Karpas-422 (cell line): ENCODE results near the gene ATXN7L3. TPM values are rescaled to one million over a fixed set of nuclear protein-coding genes. Genes with fewer than 3 reads are reported as not detected.
A peak's percentile ranks its signal among the peaks of the same experiment; 100 is the strongest.
"Not testable (repeated sequence)": the region's sequence is repeated elsewhere in the genome, so short reads cannot be mapped to it uniquely, and the experiment has no call there.

Experiments
- DNase-seq: peaks from one replicate; pipeline ENCODE4 v3.0.0-alpha.2; 2015
- H2AFZ ChIP-seq: fragments of 200-600 bp; sonication (generic); 2 replicates; pipeline ENCODE4 v1.6.1; 2014; ENCODE audit warnings: antibody characterized with exemption, low read length, mixed read lengths
- H3K27ac ChIP-seq: fragments of 200-600 bp; sonication (generic); 2 replicates; pipeline ENCODE4 v1.5.1; 2014; ENCODE audit warnings: mild to moderate bottlenecking, low read length, moderate library complexity
- H3K27me3 ChIP-seq: fragments of 200-600 bp; sonication (generic); 2 replicates; pipeline ENCODE4 v1.6.1; 2014; ENCODE audit warnings: low read length, mixed read lengths
- H3K36me3 ChIP-seq: fragments of 200-600 bp; sonication (generic); 2 replicates; pipeline ENCODE4 v1.6.1; 2014; ENCODE audit warnings: low read length, mixed read lengths; ENCODE audit not compliant: insufficient read depth
- H3K4me1 ChIP-seq: fragments of 200-600 bp; sonication (generic); 2 replicates; pipeline ENCODE4 v1.6.1; 2014; ENCODE audit warnings: mild to moderate bottlenecking, low read length, mixed read lengths
- H3K4me2 ChIP-seq: fragments of 200-600 bp; sonication (generic); 2 replicates; pipeline ENCODE4 v1.6.1; 2014; ENCODE audit warnings: low read length, low read depth, mild to moderate bottlenecking; ENCODE audit not compliant: poor library complexity, severe bottlenecking
- H3K4me3 ChIP-seq: fragments of 200-600 bp; sonication (generic); 2 replicates; pipeline ENCODE4 v1.5.1; 2014; ENCODE audit warnings: mild to moderate bottlenecking, antibody characterized with exemption, low read length, mixed read lengths
- H3K79me2 ChIP-seq: fragments of 200-600 bp; sonication (generic); 2 replicates; pipeline ENCODE4 v1.6.1; 2014; ENCODE audit warnings: mild to moderate bottlenecking, low read length, mixed read lengths
- H3K9ac ChIP-seq: fragments of 200-600 bp; sonication (generic); 2 replicates; pipeline ENCODE4 v1.6.0; 2014; ENCODE audit warnings: low read length
- H3K9me2 ChIP-seq: fragments of 200-600 bp; sonication (generic), shearing (Covaris generic); replicated peaks from 2 replicates; pipeline ENCODE4 v1.6.0; 2014; ENCODE audit warnings: mild to moderate bottlenecking, low read length, moderate library complexity; ENCODE audit not compliant: insufficient read depth
- H3K9me3 ChIP-seq: fragments of 300-700, 200-600 bp; sonication (generic); 2 replicates; pipeline ENCODE4 v1.6.1; 2014; ENCODE audit warnings: low read length, mixed read lengths
- H4K20me1 ChIP-seq: fragments of 200-600 bp; sonication (generic); 2 replicates; pipeline ENCODE4 v1.6.1; 2014; ENCODE audit warnings: mild to moderate bottlenecking, antibody characterized with exemption, low read length, low read depth; ENCODE audit not compliant: insufficient read depth
- total RNA-seq: library from RNA; depleted of rRNA; stranded (reverse); fragments of >200 nt; shearing (Covaris generic); gene quantifications from 2 replicates; pipeline ENCODE4 v1.2.3, GENCODE V29; 2014; ENCODE audit warnings: low replicate concordance; rRNA removed

The ATXN7L3 gene
- total RNA-seq: 29.0 and 54.7 TPM in 2 replicates

- no peaks in the 10 kb centered on the region for H3K9me3 ChIP-seq
- no peaks in the 10 kb centered on the region for H4K20me1 ChIP-seq
- no peak within 1 kb of the TSS for H2AFZ ChIP-seq
- H3K4me3 ChIP-seq: peak within 1 kb of the TSS; percentile 98
- peak; percentile 99 for DNase-seq
- H3K27me3 ChIP-seq: no peaks in the 10 kb centered on the region
- peak within 1 kb of the TSS; percentile 99 for H3K9ac ChIP-seq
- peak within 1 kb of the TSS; percentile 94 for H3K27ac ChIP-seq
- peaks cover 26% of the 10 kb centered on the region for H3K4me1 ChIP-seq
- no peaks in the 10 kb centered on the region; the same call in 1 of the 2 replicates for H3K36me3 ChIP-seq
- H3K79me2 ChIP-seq: peaks cover 23% of the 10 kb centered on the region
- H3K4me2 ChIP-seq: peak within 1 kb of the TSS; percentile 91
- no peaks in the 10 kb centered on the region for H3K9me2 ChIP-seq
Measured at GRCh38 chr17:44199553-44200477, at the start of gene ATXN7L3. ATXN7L3 (minus strand) TSS chr17:44199884; CDS start chr17:44198070, 1,814 bp downstream.

- no peak overlapping the region for H2AFZ ChIP-seq
Measured at GRCh38 chr17:44247876-44248736, 48.4 kb upstream of the ATXN7L3 start.

GRCh38 chr17:44247440-44247841, 47.8 kb upstream of the ATXN7L3 start:
- Histone ChIP-seq H3K4me2 (no peak overlapping the region), H3K27ac (no peak overlapping the region), H3K9me2 (no peaks in the 10 kb centered on the region), H4K20me1 (no peaks in the 10 kb centered on the region), H3K9me3 (no peaks in the 10 kb centered on the region), H3K79me2 (no peaks in the 10 kb centered on the region), H3K27me3 (no peaks in the 10 kb centered on the region), H3K36me3 (no peaks in the 10 kb centered on the region), H2AFZ (no peak overlapping the region), H3K9ac (no peak overlapping the region), H3K4me1 (no peaks in the 10 kb centered on the region; the same call in 1 of the 2 replicates), H3K4me3 (no peak overlapping the region)
- DNase-seq: no peak

More at GRCh38 chr17:44247876-44248736, 48.4 kb upstream of the ATXN7L3 start:
- Histone ChIP-seq H3K9ac (no peak overlapping the region), H3K27me3 (no peaks in the 10 kb centered on the region), H3K9me2 (no peaks in the 10 kb centered on the region), H3K79me2 (no peaks in the 10 kb centered on the region), H3K4me1 (no peaks in the 10 kb centered on the region; the same call in 1 of the 2 replicates), H3K4me2 (no peak overlapping the region), H4K20me1 (no peaks in the 10 kb centered on the region), H3K27ac (no peak overlapping the region), H3K4me3 (no peak overlapping the region), H3K9me3 (no peaks in the 10 kb centered on the region), H3K36me3 (no peaks in the 10 kb centered on the region)
- no peak for DNase-seq

- Histone ChIP-seq H2AFZ (no peak overlapping the region), H3K27ac (no peak overlapping the region), H3K9me2 (no peaks in the 10 kb centered on the region)
Measured at GRCh38 chr17:44241106-44241624, 41.5 kb upstream of the ATXN7L3 start.

GRCh38 chr17:44237886-44238285, 38.2 kb upstream of the ATXN7L3 start:
- not testable (repeated sequence) for H3K27ac ChIP-seq, H2AFZ ChIP-seq, H3K9me2 ChIP-seq, H3K79me2 ChIP-seq, H3K9me3 ChIP-seq, H3K4me2 ChIP-seq, H3K27me3 ChIP-seq, DNase-seq, H4K20me1 ChIP-seq, H3K9ac ChIP-seq, H3K4me3 ChIP-seq, H3K4me1 ChIP-seq, H3K36me3 ChIP-seq

More at GRCh38 chr17:44241106-44241624, 41.5 kb upstream of the ATXN7L3 start:
- Histone ChIP-seq H3K36me3 (no peaks in the 10 kb centered on the region), H3K4me2 (no peak overlapping the region), H3K4me1 (no peaks in the 10 kb centered on the region), H4K20me1 (no peaks in the 10 kb centered on the region), H3K79me2 (no peaks in the 10 kb centered on the region), H3K4me3 (no peak overlapping the region), H3K27me3 (no peaks in the 10 kb centered on the region), H3K9ac (no peak overlapping the region), H3K9me3 (no peaks in the 10 kb centered on the region)
- peak; percentile 55 for DNase-seq

GRCh38 chr17:44236444-44236991, 36.8 kb upstream of the ATXN7L3 start:
- Histone ChIP-seq H3K27ac (no peak overlapping the region), H3K4me2 (no peak overlapping the region), H3K79me2 (no peaks in the 10 kb centered on the region), H3K4me3 (no peak overlapping the region), H3K4me1 (no peaks in the 10 kb centered on the region), H3K9me2 (no peaks in the 10 kb centered on the region), H3K27me3 (no peaks in the 10 kb centered on the region), H3K9ac (no peak overlapping the region), H2AFZ (no peak overlapping the region), H3K36me3 (no peaks in the 10 kb centered on the region), H3K9me3 (no peaks in the 10 kb centered on the region), H4K20me1 (no peaks in the 10 kb centered on the region)
- DNase-seq: no peak

- no peaks in the 10 kb centered on the region for H3K27me3 ChIP-seq
- no peak overlapping the region for H2AFZ ChIP-seq
- no peaks in the 10 kb centered on the region for H4K20me1 ChIP-seq
- no peak overlapping the region for H3K4me3 ChIP-seq
- no peak overlapping the region for H3K4me2 ChIP-seq
- H3K79me2 ChIP-seq: no peaks in the 10 kb centered on the region
- no peak overlapping the region for H3K9ac ChIP-seq
- no peaks in the 10 kb centered on the region for H3K9me3 ChIP-seq
- no peak for DNase-seq
- no peak overlapping the region for H3K27ac ChIP-seq
- H3K9me2 ChIP-seq: no peaks in the 10 kb centered on the region
- no peaks in the 10 kb centered on the region for H3K36me3 ChIP-seq
- no peaks in the 10 kb centered on the region for H3K4me1 ChIP-seq
Measured at GRCh38 chr17:44235583-44235936, 35.9 kb upstream of the ATXN7L3 start.
